Endothelial cell of hepatic sinusoid (primary cell): Measurements from ENCODE around the gene NKX1-2.
"Not testable (repeated sequence)": the region's sequence is repeated elsewhere in the genome, so short reads cannot be mapped to it uniquely, and the experiment has no call there.

Experiments used
- in situ Hi-C: cut with HindIII; loops from 2 replicates; pipeline ENCODE4 v1.10.0; 2017; ENCODE audit warnings: low sequenced_read_pairs

NKX1-2 gene

GRCh38 chr10:124453960-124454610, 4.2 kb upstream of the NKX1-2 start:
- in situ Hi-C loops, result no loop called here

GRCh38 chr10:124451276-124451675, 1.4 kb upstream of the NKX1-2 start:
- in situ Hi-C loops, result no loop called here

- in situ Hi-C loops, result no loop called here
These were observed 885 bp upstream of the NKX1-2 start for GRCh38 chr10:124450783-124451057.

GRCh38 chr10:124449170-124450011, 444 bp downstream of the NKX1-2 start:
- in situ Hi-C loops, result no loop called here

GRCh38 chr10:124448696-124449169, 1.1 kb downstream of the NKX1-2 start:
- in situ Hi-C loops, result no loop called here

GRCh38 chr10:124447751-124448466, 1.9 kb downstream of the NKX1-2 start:
- in situ Hi-C loops, result no loop called here

GRCh38 chr10:124446830-124447750, 2.7 kb downstream of the NKX1-2 start:
- in situ Hi-C loops, result no loop called here

GRCh38 chr10:124441694-124442093, 8.1 kb downstream of the NKX1-2 start:
- in situ Hi-C loops, result not testable (repeated sequence)

- in situ Hi-C loops, result no loop called here
These were observed 13.6 kb downstream of the NKX1-2 start for GRCh38 chr10:124436191-124436638.

GRCh38 chr10:124435683-124436082, 14.2 kb downstream of the NKX1-2 start:
- in situ Hi-C loops, result not testable (repeated sequence)

GRCh38 chr10:124433461-124433860, 16.4 kb downstream of the NKX1-2 start:
- in situ Hi-C loops, result no loop called here

GRCh38 chr10:124430077-124430476, 19.8 kb downstream of the NKX1-2 start:
- in situ Hi-C loops, result no loop called here

GRCh38 chr10:124429576-124429975, 20.3 kb downstream of the NKX1-2 start:
- in situ Hi-C loops, result no loop called here

- in situ Hi-C loops, result no loop called here
These were observed 21.5 kb downstream of the NKX1-2 start for GRCh38 chr10:124428207-124428777.

- in situ Hi-C loops, result no loop called here
These were observed 24.4 kb downstream of the NKX1-2 start for GRCh38 chr10:124425227-124425962.

- in situ Hi-C loops, result no loop called here
These were observed 26.0 kb downstream of the NKX1-2 start for GRCh38 chr10:124423813-124424212.

GRCh38 chr10:124422742-124423141, 27.1 kb downstream of the NKX1-2 start:
- in situ Hi-C loops, result no loop called here

- in situ Hi-C loops, result no loop called here
These were observed 29.6 kb downstream of the NKX1-2 start for GRCh38 chr10:124420254-124420653.

- in situ Hi-C loops, result no loop called here
These were observed 30.2 kb downstream of the NKX1-2 start for GRCh38 chr10:124419635-124420034.
